ENCODE results near the gene CNGA1.

CNGA1 gene

GRCh38 chr4:47899639-47900038, 116.8 kb downstream of the CNGA1 start:
- ChIA-PET CTCF (no interaction called here), POLR2A (no interaction called here)
- no peak for TF ChIP-seq PRDM10 (tag by site-specific recombination; IDR thresholded peaks at IDR 0.05)
- peak; percentile 62 for TF ChIP-seq PRDM6 (tag by site-specific recombination; IDR thresholded peaks at IDR 0.05)
- H3K4me3 ChIP-seq (ENCODE audit: low read depth, low read length) = no peak overlapping the region
- no peak overlapping the region for H3K27ac ChIP-seq (ENCODE audit: extremely low read depth, low read depth, low read length)
- peaks cover 30 to 83% of the 10 kb centered on the region in 2 experiments for H3K36me3 ChIP-seq (ENCODE audit: control insufficient read depth in 2 of 2, insufficient read depth in 1 of 2, low read length in 2 of 2)
- no peaks in the 10 kb centered on the region for H3K9me3 ChIP-seq (ENCODE audit: control insufficient read depth, insufficient read depth, low read depth, low read length)
- no peaks in the 10 kb centered on the region for H3K4me1 ChIP-seq (ENCODE audit: control insufficient read depth, insufficient read depth, low read length)

GRCh38 chr4:47891928-47892327, 124.6 kb downstream of the CNGA1 start:
- ChIA-PET POLR2A (no interaction called here), CTCF (interaction anchor here (1.2 kb wide), 1 partner anchor 158 kb away, joined by 3 read pairs; no protein-coding TSS in a partner anchor)
- TF ChIP-seq ZNF146 (tag by site-specific recombination; IDR thresholded peaks at IDR 0.05) = no peak
- no peak for TF ChIP-seq FEZF1 (tag by site-specific recombination; IDR thresholded peaks at IDR 0.05)
- no peak for TF ChIP-seq ZNF529 (tag by site-specific recombination; IDR thresholded peaks at IDR 0.05; ENCODE audit: insufficient replicate concordance)
- no peak for TF ChIP-seq ZNF596 (tag by site-specific recombination; IDR thresholded peaks at IDR 0.05)
- TF ChIP-seq ZNF324 (tag by site-specific recombination; IDR thresholded peaks at IDR 0.05) = no peak
- no peak for TF ChIP-seq ZNF76 (tag by site-specific recombination; IDR thresholded peaks at IDR 0.05; ENCODE audit: borderline replicate concordance, low read depth)
- no peak for TF ChIP-seq ELK4 (IDR thresholded peaks at IDR 0.05; ENCODE audit: borderline replicate concordance, low read depth, low read length)
- no peak for TF ChIP-seq ZNF600 (tag by site-specific recombination; IDR thresholded peaks at IDR 0.05)
- no peak for TF ChIP-seq ZNF223 (tag by site-specific recombination; IDR thresholded peaks at IDR 0.05)
- TF ChIP-seq PRDM1 (tag by site-specific recombination; IDR thresholded peaks at IDR 0.05) = no peak
- no peak for TF ChIP-seq ZNF654 (tag by site-specific recombination; IDR thresholded peaks at IDR 0.05; ENCODE audit: low read depth)
- no peak for TF ChIP-seq ZFHX2 (tag by site-specific recombination; conservative IDR thresholded peaks at IDR 0.05)
- Histone ChIP-seq H3K36me3 (ENCODE audit: control insufficient read depth in 2 of 2, insufficient read depth in 1 of 2, low read length in 2 of 2) (peaks cover 12 to 79% of the 10 kb centered on the region in 2 experiments), H3K9me3 (ENCODE audit: control insufficient read depth, insufficient read depth, low read depth, low read length) (no peaks in the 10 kb centered on the region), H3K27ac (ENCODE audit: extremely low read depth, low read depth, low read length) (no peak overlapping the region), H3K4me1 (ENCODE audit: control insufficient read depth, insufficient read depth, low read length) (no peaks in the 10 kb centered on the region), H3K4me3 (ENCODE audit: low read depth, low read length) (no peak overlapping the region)

Data from HEK293 (cell line).